KG1 (cell line): Measurements from ENCODE around the gene CIC.

ENCODE experiments used
- DNase-seq: peaks from one replicate; lab custom pipeline; 2025; lab: John Stamatoyannopoulos, UW

Gene CIC

GRCh38 chr19:42288881-42289555 lies 20.0 kb downstream of the CIC start:
- DNase-seq, result no peak

DNA sequence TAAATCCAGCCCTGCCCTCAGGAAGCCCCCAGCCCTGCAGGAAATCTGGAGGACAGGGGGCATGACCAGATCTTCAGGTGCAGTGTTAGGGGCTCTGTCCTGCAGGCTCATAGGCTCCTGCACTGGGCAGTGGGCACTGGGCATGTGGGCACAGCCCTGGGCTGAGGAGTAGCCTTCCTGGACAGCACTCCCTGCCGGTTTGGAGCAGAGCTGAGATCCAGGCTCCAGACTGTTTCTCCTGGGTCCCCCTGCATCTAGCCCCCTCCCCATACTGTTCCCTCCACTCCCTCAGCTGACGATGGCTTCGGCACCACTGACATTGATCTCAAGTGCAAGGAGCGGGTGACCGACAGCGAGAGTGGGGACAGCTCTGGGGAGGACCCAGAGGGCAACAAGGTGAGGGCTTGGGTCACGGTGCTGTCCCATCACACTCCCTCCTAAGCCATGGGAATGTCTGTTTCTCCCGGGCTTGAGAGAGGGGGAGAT lies 20.5 kb downstream of the CIC start:
- DNase-seq, result no peak

DNA sequence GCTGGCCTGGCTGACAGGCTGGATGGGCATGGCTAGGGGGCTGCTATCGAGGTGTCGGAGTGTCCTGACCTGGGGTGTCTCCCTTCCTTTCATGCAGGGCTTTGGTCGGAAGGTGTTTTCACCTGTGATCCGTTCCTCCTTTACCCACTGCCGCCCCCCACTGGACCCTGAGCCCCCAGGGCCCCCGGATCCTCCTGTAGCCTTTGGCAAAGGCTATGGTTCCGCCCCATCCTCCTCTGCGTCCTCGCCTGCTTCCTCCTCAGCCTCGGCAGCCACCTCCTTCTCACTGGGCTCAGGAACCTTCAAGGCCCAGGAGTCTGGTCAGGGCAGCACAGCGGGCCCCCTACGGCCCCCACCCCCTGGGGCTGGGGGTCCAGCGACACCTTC lies 21.1 kb downstream of the CIC start:
- no peak for DNase-seq

GRCh38 chr19:42290523-42291434 lies 21.7 kb downstream of the CIC start:
- DNase-seq, result no peak

- no peak for DNase-seq
These were observed 22.4 kb downstream of the CIC start for GRCh38 chr19:42291435-42291810.

- no peak for DNase-seq
These were observed 23.2 kb downstream of the CIC start for GRCh38 chr19:42292042-42292960.

- no peak for DNase-seq
These were observed 23.9 kb downstream of the CIC start for GRCh38 chr19:42292963-42293362.

DNA sequence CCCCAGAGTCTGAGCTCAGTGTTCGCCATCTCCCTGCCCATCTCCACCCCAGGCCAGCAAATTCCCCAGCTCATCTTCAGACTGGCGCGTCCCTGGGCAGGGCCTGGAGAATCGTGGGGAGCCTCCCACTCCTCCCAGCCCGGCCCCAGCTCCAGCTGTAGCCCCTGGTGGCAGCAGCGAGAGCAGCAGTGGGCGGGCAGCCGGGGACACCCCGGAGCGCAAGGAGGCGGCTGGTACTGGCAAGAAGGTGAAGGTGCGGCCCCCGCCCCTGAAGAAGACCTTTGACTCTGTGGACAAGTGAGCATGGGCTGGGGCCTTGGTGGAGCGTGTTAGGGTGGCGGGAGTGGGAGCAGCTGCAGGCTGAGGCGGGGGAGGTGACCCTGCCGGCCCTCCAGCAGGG lies 24.5 kb downstream of the CIC start:
- no peak for DNase-seq

GRCh38 chr19:42293948-42294347 lies 24.9 kb downstream of the CIC start:
- DNase-seq, result no peak

GRCh38 chr19:42294471-42295137 lies 25.6 kb downstream of the CIC start:
- no peak for DNase-seq

- no peak for DNase-seq
These were observed 26.3 kb downstream of the CIC start for GRCh38 chr19:42295342-42295741.

DNA sequence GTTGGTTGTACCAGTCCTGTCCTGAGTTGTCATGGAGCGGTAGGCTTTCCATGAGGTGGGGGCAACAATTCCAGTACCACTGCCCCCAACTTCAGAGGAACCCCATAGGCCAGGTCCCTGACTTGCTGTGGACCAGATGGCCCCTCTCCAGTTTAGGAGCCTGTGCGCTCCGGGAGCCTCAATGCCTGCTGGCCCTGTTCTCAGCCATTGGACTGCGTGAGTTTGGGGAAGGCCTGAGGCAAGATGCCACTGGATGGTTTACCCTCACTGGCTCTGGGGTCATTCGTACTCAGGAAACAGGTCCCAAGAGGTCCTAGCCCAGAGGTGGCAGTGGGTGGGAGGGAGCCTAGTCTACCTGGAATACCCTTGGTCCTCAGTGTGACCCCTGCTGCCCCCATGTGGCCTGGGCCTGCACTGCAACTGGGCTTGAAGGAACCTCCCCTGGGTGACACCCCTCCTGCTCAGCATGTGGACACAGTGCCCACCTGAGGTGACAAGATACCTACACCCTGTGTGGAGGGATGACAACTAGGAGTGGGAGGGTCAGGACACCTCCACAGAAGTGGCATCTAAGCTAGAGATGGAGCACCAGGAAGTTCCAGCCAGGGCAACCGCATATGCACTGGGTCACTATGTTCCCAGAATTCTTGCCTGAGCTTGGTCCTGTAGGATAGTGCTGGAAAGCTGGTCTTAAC lies 26.9 kb downstream of the CIC start:
- DNase-seq, result peak; percentile 31

DNA sequence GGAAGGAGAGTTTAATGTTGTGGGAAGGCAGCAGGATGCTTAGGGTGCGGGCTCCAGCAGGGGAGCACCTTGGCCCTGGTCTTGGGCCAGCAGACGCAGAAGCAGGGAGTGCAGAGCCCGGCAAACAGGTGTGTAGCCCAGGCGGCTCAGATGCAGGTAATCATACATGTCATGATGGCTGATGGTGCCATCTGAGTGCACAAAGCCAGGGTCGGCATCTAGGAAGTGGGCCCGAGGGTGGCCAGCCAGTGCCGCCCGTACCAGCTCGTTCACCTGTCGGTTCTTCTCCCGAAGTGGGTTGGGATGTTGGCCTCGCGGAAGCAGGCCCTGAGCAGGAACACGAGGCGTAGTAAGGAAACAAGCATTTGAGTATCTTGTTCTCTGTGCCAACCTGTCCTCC lies 28.0 kb downstream of the CIC start:
- DNase-seq, result no peak

GRCh38 chr19:42301646-42302203 lies 32.7 kb downstream of the CIC start, which contains the start of gene PRR19:
Gene PRR19, plus strand, starts transcription at chr19:42302132. Its CDS starts 7,453 bp downstream, at chr19:42309585.
- no peak for DNase-seq

GRCh38 chr19:42303101-42303464 lies 34.0 kb downstream of the CIC start:
- DNase-seq, result no peak

DNA sequence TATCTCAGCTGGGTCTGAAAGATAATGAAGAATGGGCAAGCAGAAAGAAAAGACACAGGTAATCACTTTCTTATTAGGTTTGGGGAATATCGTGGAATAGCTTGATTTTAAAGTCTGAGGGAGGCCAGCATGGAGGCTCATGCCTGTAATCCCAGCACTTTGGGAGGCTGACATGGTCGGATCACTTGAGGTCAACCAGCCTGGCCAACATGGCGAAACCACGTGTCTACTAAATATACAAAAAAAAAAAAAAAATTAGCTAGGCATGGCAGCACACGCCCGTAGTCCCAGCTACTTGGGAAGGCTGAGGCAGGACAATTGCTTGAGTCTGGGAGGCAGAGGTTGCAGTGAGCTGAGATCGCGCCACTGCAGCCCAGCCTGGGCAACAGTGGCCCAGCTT lies 34.8 kb downstream of the CIC start:
- DNase-seq, result no peak

DNA sequence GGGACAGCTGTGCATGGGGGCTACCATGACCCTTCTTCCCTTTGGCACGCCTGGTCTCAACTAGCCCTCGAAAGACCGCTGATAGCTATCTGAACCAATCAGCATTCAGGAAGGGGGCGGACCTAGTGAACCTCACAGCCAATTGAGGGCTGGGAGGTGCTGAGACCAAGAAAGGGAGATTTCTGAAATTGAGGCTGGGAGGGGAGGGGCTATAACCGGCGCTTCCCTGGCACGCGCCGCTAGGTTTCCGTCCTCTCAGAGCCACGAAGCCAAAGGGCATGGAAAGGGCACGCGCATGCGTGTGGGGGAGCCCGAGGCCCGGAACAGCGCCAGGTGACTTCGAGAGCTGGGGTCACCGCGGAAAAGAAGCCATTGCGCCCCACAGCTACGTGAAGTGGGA lies 37.6 kb downstream of the CIC start:
- DNase-seq, result no peak

DNA sequence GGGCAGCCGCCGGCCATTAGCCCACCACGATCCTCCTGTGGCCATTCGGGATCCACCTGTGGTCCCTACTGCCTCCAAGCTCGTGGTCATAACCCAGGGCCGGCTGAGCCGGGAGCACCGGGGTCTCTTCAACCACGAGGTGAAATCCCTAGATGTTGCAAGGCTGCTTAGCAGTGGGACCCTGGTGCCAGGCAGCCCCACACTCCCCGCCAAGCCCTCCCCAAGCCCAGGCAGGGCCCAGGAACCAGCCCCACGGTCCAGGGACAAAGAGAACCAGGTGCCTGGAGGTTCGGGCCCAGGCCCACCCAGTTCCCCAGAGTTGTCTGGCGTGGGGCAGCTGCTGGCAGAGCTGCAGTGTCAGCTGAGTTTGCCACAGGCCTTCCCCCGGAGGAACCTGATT lies 40.6 kb downstream of the CIC start:
- no peak for DNase-seq

DNA sequence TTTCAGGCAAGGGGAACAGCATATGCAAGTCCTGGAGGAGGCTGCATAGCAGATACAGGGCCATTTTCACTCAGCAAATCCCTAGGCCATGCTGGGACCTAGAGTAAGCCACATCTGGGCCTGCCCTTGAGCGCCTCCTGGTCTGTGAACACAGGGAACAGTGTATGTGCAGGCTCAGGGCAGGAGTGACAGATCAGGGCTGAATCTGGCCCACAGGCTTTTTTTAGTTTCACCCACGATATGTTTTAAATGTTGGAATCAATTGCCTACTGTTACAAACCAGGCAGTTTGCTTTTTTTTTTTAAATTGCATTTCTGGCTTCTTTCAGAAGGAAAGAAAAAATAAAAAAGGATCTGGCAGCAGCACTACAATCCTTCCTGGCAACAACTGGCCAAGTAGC lies 42.6 kb downstream of the CIC start:
- DNase-seq, result no peak

DNA sequence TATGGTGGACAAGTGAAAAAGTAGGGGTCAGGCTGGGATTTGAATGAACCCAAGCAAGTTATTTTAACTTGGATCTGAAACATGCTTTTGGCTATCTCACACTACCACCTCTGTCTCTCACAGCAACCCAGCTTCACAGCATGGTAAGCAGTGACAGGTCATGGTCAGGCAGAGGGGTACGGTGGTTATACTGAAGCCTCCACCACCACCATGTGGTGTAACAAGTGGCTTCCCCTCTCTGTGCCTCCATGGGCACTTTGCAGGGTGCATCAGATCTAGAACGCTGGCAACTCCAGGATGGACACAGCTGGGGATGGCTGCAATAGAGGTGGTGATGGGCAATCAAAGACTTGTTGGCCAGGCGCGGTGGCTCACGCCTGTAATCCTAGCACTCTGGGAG lies 43.3 kb downstream of the CIC start:
- no peak for DNase-seq
